ENCODE results near the gene NME9.

The NME9 gene

GRCh38 chr3:138344754-138345153 lies 15.1 kb upstream of the NME9 start:
- DNase-seq (ENCODE audit: low read depth): no peak
- H3K4me3 ChIP-seq (ENCODE audit: low read depth, low read length): no peak overlapping the region

DNA sequence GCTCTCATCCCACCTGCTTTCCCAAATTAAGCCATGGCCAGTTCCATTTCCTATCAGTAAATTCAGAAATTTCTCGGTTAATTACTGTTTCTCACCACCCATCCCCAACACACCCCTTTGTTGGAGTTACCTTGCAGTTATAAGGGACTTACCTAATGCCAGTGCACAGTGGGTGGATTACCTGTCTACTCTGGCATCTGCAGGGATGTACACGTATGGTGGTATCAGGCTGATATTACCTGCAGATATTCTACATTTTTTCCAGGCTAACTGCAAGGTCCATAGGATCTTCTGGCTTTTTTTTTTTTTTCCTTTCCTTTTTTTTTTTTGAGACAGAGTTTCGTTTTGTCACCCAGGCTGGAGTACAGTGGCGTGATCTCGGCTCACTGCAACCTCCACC lies 10.9 kb upstream of the NME9 start:
- H3K4me3 ChIP-seq (ENCODE audit: low read depth, low read length): no peak overlapping the region
- no peak for DNase-seq (ENCODE audit: low read depth)

DNA sequence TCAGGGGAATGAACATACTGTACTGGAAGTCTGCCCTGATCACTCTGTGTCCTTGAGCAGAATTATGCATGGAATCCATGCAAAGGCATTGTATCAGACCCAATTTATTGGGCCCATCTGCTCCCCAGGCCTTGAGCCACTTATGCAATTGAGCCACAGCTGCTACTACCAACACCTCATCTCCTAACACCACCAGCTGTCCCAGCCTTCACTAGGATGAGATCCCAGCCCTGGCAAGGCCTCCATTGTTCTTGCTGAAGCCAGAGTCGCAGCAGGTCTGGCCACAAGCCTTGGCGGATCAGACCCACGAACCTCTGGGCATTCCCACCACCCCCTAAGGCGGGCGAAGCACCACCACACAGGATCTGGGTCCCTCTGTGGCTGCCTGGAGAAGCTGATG lies 9.2 kb upstream of the NME9 start:
- no peak overlapping the region for H3K4me3 ChIP-seq (ENCODE audit: low read depth, low read length)
- peak; percentile 57 for DNase-seq (ENCODE audit: low read depth)

DNA sequence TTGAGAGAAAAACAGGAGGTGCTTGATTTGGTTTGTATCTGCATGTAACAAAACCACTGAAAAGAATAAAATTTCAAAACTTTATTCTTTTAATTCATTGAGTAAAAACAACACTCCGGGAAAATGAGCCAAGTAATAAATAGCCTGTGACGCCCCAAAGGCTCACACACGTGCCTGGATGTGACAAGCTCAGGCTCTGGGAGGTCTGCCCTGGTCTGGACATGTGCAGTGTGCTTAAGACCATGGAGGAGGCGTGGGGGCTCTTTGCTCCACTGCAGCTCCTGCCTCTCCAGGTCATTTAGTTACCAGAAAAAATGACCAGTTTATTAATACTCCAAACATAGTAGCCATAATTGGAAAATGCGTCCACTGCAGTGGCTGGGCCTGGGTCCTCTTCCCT lies 8.6 kb upstream of the NME9 start:
- DNase-seq (ENCODE audit: low read depth): no peak
- H3K4me3 ChIP-seq (ENCODE audit: low read depth, low read length): no peak overlapping the region

DNA sequence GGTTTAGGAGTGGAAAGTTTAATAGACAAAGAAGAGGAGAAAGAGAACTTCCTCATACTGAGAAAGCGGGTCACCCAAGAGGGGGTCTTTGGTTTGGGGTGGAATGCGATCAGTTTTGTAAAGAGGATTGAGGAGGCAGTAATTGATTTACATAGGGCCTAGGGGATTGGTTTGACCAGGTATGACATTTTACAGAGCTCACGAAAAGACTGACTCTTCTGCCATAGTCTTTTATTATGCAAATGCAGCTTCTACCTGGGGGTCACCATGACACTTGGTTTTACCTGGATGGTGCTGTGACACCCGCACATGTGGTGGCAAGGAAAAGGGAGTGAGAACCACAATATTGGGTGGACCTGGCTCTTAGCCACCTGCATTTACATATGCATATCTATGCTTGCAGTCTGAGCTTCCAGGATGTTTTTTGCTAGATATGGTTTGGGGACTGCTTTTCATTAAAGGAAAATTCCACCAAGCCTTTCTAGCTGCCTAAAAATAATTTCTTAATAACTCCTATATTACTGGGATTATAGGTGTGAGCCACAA lies 6.9 kb upstream of the NME9 start:
- no peak for DNase-seq (ENCODE audit: low read depth)

GRCh38 chr3:138334608-138335007 lies 5.0 kb upstream of the NME9 start:
- H3K4me3 ChIP-seq (ENCODE audit: low read depth, low read length): no peak overlapping the region
- DNase-seq (ENCODE audit: low read depth): no peak

More for the DNA sequence above, 6.9 kb upstream of the NME9 start:
- H3K4me3 ChIP-seq (ENCODE audit: low read depth, low read length): no peak overlapping the region

GRCh38 chr3:138332472-138333073 lies 2.9 kb upstream of the NME9 start:
- DNase-seq (ENCODE audit: low read depth): no peak

DNA sequence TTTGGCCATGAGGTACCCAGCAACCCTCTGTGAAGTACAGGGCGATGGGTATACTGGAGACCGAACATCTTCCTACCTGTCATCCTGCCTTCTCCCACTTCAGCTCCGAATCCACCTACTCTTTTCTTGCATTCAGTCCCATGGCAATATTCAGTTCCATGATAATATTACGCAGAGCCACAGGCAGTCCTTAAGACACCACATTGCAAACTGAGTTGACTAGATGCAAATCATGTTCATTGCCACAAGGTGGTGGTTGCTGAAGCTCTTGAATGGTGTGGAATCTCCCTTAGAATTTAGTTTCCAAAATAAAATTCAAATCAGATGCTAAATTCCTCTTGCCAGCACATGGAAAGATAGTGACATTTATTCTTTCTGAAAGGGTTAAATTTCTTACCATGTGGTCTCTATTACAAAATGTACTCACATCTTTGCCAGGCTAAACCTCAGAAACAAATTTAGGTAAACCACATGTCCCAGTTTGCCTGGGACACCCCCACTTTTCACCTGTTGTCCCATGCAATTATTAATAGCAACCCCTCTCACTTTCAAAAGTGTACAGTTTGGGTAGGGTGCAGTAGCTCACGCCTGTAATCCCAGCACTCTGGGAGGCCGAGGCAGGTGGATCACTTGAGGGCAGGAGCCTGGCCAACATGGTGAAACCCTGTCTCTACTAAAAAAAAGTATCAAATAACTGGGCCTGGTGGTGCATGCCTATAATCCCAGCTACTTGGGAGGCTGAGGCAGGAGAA lies 1.7 kb upstream of the NME9 start:
- no peak overlapping the region for H3K4me3 ChIP-seq (ENCODE audit: low read depth, low read length)
- DNase-seq (ENCODE audit: low read depth): no peak

More at GRCh38 chr3:138332472-138333073, 2.9 kb upstream of the NME9 start:
- no peak overlapping the region for H3K4me3 ChIP-seq (ENCODE audit: low read depth, low read length)

DNA sequence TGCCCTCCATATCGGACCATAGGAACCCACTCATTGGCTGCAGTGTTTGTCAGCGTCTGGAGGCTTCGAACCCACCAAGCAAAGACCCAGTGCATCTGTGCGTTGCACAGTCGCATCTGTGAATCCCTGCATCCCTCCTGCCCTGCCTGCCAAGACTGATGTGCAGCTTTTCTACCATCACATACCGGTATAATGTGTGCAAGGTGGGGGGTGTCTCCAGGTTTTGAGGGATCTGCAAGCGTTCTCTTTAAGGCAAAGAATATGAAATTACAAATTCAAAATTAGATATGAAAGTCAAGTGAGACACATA lies 288 bp upstream of the NME9 start:
- DNase-seq (ENCODE audit: low read depth): no peak
- peak overlapping the region; percentile 67 for H3K4me3 ChIP-seq (ENCODE audit: low read depth, low read length)

GRCh38 chr3:138328341-138328740 lies 1.3 kb downstream of the NME9 start:
- no peak for DNase-seq (ENCODE audit: low read depth)
- no peak overlapping the region for H3K4me3 ChIP-seq (ENCODE audit: low read depth, low read length)

- DNase-seq (ENCODE audit: low read depth): no peak
- no peak overlapping the region for H3K4me3 ChIP-seq (ENCODE audit: low read depth, low read length)
Observed at GRCh38 chr3:138327831-138328230, 1.8 kb downstream of the NME9 start.

- no peak for DNase-seq (ENCODE audit: low read depth)
- H3K4me3 ChIP-seq (ENCODE audit: low read depth, low read length): no peak overlapping the region
Observed at GRCh38 chr3:138326866-138327595, 2.6 kb downstream of the NME9 start.

GRCh38 chr3:138325990-138326389 lies 3.7 kb downstream of the NME9 start:
- DNase-seq (ENCODE audit: low read depth): no peak
- H3K4me3 ChIP-seq (ENCODE audit: low read depth, low read length): no peak overlapping the region

GRCh38 chr3:138323971-138324370 lies 5.7 kb downstream of the NME9 start:
- H3K4me3 ChIP-seq (ENCODE audit: low read depth, low read length): no peak overlapping the region
- DNase-seq (ENCODE audit: low read depth): no peak

DNA sequence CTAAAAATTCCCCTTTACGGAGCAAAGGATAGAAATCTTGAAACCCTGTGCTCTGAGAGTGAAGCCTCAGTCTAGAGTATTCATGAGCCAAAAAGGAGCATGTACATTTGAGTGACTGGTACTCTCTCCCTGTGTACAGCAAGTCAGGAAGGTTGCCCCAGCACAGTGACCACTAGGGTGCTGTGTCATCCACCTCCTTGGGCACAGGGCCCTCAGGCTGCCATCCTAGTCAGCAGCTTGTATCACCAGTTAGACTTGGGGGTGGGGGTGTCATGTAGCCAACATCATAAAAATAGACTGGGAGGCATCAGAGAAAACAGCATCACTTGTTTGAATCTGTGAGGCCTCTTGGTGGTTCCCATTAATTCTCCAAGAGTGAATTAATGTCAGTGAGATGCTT lies 12.0 kb downstream of the NME9 start:
- no peak overlapping the region for H3K4me3 ChIP-seq (ENCODE audit: low read depth, low read length)
- no peak for DNase-seq (ENCODE audit: low read depth)

- DNase-seq (ENCODE audit: low read depth): no peak
- H3K4me3 ChIP-seq (ENCODE audit: low read depth, low read length): no peak overlapping the region
Observed at GRCh38 chr3:138314751-138315150, 14.9 kb downstream of the NME9 start.

- DNase-seq (ENCODE audit: low read depth): no peak
- H3K4me3 ChIP-seq (ENCODE audit: low read depth, low read length): no peak overlapping the region
Observed at GRCh38 chr3:138310494-138310893, 19.2 kb downstream of the NME9 start.

GRCh38 chr3:138308783-138309182 lies 20.9 kb downstream of the NME9 start:
- no peak overlapping the region for H3K4me3 ChIP-seq (ENCODE audit: low read depth, low read length)
- no peak for DNase-seq (ENCODE audit: low read depth)

DNA sequence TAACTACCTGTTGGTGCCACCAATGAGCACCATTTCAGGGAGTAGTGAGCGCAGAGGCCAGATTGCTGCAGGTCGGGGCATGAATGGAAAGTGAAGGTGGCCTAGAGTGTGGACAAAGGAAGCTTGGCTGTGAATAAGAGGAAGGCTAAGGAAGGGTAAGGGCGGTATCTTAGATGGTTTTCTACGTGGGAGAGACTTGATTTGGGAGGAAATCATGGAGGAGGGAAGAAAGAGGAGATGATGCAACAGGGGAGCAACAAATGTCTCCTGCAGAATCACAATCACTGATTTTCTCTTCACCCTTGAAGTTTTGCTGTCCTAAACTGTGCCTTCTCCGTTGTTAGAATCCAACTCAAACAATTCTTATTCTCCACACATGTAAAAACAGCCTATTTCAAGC lies 21.8 kb downstream of the NME9 start:
- DNase-seq (ENCODE audit: low read depth): no peak
- H3K4me3 ChIP-seq (ENCODE audit: low read depth, low read length): no peak overlapping the region

- H3K4me3 ChIP-seq (ENCODE audit: low read depth, low read length): no peak overlapping the region
- no peak for DNase-seq (ENCODE audit: low read depth)
Observed at GRCh38 chr3:138303474-138303873, 26.2 kb downstream of the NME9 start.

DNA sequence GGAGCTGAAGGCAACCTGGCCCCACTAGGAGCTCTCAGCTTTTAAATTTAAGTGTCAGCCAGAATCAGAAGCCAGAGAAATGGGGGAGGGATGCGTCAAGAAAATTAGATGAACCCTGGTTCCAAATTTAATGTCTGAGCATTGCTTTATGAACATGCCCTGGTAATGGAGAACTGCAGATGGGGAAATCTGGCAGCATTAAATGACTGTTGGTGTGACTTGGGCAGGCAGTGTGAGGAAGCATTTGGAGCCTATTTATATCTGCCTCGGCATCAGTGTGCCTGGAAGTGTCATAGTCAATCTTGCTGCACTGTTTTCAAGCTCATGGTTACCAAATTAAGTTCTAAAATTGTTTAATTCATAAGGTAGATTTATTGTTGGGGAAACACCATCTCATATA lies 29.0 kb downstream of the NME9 start:
- no peak overlapping the region for H3K4me3 ChIP-seq (ENCODE audit: low read depth, low read length)
- no peak for DNase-seq (ENCODE audit: low read depth)

All from skeletal muscle cell (primary cell).